GM21381 (cell line): ENCODE measurements around the gene TRMT2A.
"Not testable (repeated sequence)": the region's sequence is repeated elsewhere in the genome, so short reads cannot be mapped to it uniquely, and the experiment has no call there.

Experiments used
- ATAC-seq: cut with Tn5 transposase; IDR thresholded peaks from one replicate; pipeline ENCODE4 v1.9.1; 2021; ENCODE audit warnings: mild to moderate bottlenecking, moderate library complexity; ENCODE audit not compliant: unreplicated experiment

Gene TRMT2A

DNA sequence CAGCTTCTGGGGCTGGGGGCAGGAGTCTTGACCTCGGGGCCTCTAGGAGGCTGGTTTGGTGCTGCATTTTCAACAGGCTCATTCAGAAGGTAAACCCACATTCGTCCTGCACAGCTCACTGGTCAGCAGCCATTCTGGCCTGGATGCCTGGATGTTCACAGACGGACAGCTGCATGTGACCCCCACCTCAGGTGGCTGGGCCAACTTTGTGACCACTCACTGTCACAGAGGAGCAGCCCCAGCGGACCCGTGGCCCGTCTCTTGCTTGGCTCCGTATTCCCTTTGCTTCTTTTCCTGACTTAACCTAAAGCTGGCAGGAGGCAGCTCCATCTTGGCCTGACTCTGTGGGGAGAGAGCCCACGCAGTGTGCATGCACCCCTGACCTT is 28.8 kb downstream of the TRMT2A start:
- no peak for ATAC-seq

DNA sequence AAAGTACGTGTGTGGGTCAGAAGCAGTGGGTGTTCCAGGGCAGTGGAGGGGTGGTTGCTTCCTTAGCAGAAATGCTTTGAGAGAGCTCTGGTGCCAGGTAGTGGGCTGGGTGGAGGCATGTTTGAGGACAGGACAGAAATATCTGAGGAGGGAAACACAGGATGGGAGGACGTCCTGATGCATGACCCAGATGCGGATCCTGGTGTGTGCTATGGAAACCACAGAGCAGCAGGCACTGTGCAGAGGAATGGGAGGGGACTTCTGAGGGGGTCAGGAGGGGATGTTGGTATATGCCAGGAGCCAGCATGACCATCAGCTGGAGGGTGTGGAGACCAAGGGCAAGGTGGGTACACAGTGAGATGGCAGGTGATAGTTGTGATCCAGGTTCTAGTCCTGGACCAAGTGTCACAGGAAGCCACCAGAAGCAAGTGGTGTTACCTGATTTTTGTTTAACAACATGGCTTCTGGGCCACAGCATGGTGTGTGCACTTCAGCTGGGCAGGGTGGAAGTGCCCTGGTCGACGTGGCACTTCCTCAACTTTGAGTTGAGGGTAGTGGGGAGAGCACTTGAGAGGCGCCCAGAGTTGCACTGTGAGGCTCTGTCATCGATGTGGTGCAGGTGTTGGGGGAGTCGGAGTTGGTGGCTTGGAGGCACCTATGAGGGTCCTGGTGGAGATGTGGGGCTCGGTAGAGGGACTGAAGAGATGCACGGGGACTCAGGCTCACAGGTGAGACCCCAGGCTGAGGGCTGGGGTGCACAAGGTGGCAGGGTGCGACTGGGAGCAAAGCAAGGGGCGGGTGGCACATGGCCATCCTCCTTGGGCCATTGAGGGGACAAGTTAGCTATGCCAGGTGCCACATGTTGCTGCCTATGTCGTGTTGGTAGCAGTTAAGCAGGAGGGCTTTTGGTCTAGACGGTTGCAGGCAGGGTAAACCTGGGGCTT is 29.4 kb downstream of the TRMT2A start:
- ATAC-seq: no peak

DNA sequence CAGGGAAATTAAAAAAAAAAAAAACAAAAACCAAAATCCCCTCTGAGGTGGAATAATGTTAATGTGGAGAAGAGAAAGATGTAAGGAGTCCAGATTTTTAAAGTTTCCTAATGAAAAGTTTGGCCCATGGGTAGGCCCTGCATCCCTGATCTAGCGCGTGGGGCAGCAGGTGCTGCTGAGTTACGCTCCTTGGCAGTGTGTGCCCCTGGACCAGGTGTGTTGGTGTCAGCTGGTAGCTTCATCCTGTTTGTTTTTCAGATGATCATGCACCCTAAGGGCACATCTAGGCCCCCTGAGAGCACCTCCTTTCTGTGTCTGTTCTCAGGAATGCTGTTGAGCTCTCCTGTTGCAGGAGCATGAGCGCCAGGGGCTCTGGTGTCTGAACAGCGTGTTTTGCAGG is 30.3 kb downstream of the TRMT2A start:
- ATAC-seq: no peak

DNA sequence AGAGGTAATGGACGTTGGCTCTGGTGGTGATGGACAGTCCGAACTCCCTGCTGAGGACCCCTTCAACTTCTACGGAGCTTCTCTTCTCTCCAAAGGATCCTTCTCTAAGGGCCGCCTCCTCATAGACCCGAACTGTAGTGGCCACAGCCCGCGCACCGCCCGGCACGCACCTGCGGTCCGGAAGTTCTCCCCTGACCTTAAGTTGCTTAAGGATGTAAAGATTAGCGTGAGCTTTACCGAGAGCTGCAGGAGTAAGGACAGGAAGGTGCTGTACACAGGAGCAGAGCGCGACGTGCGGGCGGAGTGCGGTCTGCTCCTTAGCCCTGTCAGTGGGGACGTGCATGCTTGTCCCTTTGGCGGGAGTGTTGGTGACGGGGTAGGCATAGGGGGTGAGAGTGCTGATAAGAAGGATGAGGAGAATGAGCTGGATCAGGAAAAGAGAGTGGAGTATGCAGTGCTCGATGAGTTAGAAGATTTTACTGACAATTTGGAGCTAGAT is 30.9 kb downstream of the TRMT2A start:
- ATAC-seq: no peak

DNA sequence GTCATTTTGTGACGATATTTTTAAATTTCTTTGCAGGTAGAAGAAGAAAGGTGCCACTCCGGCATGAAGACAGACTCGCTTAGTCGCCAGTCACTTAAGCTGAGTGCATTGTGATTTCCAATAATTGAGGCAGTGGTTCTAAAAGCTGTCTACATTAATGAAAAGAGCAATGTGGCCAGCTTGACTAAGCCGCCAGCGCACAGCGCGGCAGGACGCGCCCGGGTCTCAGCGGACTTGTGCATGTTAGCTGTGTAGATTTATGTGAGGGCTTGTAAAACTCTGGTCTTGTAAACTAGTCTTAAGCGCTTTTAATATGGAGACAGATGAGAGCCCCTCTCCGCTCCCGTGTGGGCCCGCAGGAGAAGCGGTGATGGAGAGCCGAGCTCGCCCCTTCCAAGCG is 31.4 kb downstream of the TRMT2A start:
- ATAC-seq: no peak

DNA sequence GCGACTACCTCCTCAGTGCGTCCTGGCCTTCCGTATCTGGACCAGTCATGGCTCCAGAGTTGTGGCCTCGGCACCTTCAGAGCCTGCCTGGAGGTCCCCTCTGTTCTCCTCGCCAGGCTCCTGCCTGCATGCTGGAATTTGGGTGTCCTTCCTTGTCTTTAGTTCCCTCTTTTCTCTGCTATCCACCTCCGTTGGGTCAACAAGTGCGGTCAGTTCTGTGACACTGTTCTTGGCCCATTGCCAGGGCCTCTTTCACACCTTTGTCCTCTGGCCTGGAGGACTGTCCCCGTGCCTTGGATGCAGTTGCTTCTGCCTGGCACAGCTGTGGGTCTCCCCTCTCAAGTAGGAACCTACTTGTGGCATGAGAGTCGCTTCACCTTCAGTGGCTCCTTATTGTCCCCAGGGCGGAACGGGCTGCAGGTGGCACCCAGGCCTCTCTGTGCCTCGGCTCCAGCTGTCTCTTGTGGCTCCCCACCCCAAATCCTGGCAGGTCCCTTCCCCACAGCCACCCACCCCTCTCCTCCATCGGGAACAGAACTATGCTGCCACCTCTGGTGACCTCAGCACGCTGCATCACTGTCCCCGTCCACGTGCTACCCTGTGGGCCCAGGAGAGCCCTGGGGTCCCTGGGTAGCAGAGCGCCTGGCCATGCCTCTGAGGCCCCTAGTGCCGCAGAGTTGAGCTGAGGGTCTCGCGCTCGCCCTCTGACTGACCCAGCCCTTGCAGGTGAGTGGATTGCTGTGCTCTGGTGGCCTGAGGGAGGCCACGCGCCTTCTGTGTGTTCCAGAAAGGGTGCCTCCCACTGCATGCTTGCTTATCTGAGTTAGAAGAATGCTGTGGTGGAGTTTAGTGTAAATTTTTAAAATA is 32.2 kb downstream of the TRMT2A start:
- ATAC-seq: no peak

DNA sequence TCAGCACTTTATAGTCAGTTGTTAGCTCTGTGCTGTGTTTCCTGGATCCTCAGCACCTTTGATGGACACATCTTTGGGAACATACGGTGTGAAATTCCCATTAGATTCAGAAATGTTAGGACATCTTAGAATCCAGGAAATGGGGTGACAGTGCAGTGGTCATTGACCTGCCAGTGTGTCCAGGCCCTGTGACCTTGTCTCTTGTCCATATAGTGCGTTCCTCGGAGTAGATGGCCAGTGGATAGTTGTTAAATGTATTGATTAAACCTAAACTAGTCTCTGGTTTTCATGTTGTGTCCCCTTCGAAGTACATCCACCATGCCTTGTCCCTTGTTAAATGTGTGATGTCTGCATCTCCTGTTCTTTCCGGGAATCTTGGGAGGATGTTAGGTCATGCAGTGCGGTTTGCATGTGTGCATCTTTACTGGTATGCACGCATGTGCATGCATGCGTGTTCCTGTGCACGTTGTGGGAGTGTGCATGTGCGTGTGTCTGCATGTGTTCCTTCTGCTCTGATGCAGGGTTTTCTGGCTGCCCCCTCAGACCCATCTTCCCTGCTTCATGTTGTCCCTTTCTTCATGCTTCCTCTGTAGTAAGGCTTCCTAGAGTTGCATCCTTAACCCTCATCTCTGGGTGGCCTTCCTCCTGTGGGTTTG is 33.0 kb downstream of the TRMT2A start:
- ATAC-seq: no peak

DNA sequence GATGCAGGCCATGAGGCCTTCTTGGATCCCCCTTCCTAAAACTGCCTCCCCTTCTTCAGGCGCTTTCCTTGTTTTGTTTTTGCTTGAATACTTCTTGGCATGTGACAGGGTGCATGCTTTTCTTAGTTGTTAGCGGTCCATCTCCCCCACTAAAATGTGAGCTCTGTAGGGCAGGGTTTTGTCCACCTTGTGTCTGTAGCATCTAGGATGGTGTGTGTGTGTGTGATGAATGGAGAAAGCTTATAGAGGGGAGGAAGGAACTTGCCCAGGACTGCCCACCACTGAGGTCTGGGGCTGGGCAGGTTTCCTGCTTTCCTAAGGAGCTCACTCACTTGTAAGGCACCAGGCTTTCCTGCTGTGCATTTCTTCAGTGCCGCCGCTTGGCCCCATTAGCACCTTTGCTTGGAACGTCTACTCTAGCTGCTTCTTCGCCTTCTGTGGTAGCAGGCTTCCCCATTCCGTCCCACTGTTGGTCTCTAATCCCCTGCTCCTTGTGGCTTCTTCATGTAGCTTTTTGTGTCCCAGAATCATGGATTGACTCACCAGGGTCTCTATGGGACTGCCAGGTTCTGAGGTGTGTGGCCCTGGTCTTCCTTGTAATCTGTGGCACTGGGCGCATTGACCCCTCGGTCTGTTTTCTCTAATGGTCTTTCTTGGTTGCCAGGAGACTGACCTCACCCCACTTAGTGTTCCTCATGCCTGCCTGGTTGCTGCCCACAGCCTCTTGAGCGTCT is 33.7 kb downstream of the TRMT2A start:
- no peak for ATAC-seq

DNA sequence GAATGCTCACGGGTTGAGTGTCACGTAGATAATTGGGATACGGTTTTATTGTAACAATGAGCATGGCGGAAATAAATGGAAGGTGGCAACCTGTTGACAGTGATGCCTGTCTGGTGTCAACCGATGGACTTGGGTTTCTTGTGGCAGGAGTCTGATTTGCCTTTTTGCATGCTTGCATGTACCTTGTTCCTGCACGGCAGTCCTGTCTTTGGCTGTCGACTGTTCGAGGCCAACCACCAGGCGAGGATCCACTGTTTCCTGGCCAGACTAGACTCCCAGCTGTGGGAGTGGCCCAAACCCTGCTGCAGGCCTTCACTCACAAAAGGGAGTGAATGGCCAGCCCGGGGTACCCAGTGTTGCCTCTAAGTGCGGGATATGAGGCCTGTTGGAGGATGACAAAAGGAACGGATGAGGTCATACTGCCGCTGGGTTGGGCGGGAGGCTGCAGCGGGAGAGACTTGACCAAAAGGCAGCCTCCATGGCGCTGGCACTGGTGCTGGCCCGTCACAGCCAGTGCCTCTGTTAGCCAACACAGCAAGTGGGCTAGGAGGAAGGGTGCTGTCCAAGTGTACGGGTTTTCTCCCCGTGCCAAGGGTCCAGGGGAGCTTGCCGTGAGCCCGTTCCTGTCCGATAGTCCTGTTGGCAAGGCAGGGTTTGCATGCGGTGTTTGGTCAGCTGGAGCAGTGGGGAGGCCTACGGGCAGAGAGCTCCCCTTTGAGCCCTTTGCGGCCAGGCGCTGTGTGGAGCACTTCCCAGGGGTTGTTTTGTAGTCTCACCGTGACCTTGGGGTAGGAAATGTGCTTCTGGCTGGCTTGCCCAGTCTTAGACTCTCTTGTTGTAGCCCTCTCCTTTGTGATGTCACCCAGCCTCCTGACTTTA is 36.0 kb downstream of the TRMT2A start:
- ATAC-seq: no peak

DNA sequence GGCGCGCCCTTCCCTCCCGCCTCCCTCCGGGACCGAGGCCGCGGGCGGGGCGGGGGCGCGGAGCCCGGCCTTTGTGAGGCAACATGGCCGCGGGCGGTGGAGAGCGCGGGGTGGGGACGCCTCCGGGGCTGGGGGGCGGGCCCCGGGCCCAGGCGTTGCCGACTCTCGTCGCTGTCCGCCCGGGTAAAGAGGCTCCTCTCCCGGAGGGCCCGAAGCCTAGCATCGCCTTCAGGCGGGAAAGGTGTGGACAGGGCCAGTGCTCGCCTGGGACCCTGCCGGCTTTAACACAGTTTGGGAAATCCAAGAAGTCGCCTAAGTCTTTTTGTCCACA is 36.6 kb downstream of the TRMT2A start:
- peak; percentile 57 for ATAC-seq

DNA sequence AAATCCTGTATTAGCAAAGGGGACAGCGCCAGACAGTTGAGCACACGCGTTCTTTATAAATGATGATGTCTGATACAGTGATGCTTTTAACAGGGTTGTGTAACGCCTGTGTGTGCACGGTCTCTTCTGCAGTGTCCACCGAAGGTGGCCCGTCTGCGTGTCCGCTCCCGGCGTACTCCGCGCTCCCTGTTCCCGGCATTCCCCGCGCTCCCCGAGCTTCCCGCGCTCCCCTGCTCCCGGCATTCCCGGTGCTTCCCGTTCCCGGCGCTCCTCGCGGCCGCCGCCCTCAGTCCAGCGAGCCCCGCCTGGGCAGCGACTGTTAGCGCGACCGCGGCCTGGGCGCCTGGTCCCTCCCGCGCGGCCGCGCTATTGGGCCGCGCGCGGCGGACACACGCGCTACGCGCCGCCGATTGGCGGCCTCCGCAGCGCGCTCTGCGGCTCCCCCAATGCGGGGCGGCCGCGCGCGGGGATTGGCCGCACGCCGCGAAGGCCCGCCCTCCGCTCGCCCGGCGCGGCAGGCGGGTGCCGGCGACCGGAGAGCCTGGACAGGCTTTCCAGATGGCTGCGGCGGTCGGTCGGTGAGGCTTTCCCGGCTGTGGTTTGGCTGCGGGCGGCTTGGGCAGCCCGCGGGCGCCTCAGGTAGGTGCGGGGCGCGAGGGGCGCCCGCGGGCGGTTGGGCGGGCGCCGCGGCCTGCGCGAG is 37.1 kb downstream of the TRMT2A start, which contains the start of gene DGCR8:
Gene DGCR8 (plus strand): TSS at position 497 of the 700 bp plus-strand sequence. CDS start 5,723 bp downstream, outside the sequence.
- ATAC-seq: peak; percentile 86

DNA sequence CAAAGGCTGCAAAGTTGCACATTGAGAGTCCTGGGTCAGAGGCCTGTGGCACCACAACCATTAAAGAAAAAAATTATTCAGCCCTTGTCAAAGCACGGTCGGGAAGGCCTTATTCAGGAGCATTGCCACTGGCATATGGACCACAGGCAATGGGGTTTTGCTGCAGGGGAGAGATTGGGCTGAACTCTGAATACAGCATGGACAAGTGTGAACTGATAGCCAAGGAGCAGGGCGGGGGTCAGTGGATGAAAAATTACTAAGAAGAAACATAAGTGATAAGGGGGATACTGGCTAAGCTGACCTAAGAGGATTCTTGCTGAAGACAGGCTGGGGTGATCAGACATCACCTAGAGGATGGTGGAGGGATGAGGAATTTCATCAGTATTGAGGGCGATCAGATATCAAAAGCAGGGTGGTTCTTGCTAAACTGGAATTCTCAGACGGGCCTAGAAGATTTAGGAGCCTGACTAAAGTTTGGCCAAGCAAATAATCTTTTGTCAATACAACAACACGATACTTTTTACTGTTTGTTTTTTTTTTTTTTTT is 40.3 kb downstream of the TRMT2A start:
- no peak for ATAC-seq

DNA sequence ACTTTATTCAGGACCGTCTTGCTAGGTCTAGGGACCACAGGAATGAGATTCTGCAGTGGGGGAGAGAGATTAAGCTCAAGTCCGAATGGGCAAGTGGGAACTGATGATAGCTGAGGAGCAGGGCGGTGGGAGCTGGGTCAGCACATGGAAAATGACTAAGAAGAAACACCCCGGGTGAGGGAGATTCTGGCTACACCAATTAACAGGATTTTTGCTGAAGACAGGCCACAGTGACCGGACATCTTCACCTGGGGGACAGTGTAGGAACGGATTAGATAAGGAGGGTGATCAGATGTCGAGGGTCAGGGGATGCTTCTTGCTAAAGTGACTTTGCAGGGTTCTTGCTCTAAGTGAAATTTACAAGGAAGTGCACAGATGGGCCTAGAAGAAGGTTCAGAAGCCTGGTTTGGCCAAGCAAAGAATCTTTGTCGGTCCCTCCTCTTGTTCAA is 45.5 kb downstream of the TRMT2A start:
- no peak for ATAC-seq

DNA sequence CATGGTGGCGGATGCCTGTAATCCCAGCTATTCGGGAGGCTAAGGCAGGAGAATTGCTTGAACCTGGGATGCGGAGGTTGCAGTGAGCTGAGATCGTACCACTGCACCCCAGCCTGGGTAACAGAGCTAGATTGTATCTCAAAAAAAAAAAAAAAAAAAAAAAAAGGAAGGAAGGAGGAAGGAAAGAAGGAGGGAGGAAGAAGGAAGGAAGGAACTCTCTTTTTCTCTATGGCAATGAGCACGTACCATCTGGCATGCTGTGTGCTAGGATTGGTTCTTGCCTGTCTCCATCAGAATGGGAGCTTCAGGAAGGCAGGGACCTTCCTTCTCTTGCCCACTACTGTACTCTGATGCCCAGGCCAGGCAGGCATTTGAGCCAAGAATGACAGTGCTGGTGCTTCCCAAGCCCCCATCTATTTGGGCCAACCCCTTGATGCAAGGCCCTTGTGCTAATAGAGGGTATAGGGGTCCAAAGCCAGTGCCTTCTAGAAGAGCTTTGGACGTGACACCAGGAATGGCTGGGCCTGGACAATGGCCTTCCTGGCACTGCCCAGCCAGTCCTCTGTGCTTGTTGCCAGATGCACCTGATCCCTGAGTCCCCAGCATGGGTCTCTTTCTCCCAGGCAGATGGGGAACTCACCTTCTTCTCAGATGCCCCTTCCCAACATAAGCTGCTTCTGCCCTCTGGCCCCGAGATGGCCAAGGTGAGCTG is 47.5 kb downstream of the TRMT2A start:
- ATAC-seq: no peak

DNA sequence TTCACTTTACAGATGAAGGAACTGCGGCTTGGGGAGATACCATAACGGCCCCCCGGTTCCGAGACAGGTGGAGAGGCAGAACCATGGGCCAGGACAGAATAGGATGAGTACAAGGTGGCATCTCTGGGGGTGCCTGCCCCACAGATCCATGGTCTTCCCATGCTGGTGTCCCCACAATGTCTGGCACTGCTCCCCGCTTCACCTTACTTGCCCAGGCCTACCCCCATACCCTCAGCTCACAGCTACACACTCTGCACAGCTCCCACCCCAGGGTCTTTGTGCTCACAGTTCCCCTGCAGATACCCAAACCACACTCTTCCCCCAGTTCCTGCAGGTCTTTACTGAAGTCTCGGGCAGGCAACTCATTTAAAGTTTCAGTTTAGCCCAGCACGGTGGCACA is 48.4 kb downstream of the TRMT2A start:
- no peak for ATAC-seq

DNA sequence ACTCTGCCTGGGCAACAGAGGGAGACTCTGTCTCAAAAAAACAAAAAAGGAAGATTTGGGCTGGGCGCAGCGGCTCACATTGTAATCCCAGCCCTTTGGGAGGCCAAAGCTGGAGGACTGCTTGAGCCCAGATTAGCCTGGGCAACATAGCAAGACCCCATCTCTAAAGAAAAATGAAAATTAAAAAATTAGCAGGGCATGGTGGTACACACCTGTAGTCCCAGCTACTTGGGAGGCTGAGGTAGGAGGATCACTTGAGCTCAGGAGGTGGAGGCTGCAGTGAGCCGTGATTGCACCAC is 49.7 kb downstream of the TRMT2A start:
- ATAC-seq: not testable (repeated sequence)

DNA sequence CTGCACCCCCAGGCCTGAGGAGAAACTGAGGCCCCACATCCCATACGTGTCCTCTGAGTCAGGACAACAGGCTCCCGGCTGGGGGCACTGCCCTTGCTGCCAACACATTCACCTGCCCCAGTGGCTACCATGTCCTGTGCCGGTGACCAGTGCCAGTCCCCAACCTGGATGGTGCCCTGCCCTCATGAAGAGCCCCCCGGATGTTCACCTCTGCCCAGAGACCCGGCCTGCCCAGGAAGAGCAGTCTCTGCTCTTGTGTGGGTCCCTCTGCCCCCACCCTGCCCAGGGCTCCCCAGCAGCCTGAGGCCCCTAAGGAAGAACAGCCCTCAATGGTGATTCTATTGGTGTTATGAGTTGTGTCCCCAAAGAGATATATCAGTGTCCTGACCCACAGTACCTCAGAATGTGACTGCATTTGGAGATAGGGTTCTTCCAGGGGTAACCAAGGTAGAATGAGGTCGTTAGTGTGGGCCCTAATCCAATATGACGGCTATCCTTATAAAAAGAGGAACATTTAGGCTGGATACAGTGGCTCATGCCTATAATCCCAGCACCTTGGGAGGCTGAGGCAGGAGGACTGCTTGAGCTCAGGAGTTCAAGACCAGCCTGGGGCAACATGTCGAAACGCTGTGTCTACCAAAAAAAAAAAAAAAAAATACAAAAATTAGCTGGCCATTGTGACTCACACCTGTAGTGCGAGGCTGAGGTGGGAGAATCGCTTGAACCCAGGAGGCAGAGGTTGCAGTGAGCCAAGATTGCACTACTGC is 50.2 kb downstream of the TRMT2A start:
- ATAC-seq: no peak
